CD4-positive, CD25-positive, alpha-beta regulatory T cell (primary cell): Measurements from ENCODE around the gene MED7. TPM values are rescaled to one million over a fixed set of nuclear protein-coding genes. Genes with fewer than 3 reads are reported as not detected.

Source experiments
- polyA plus RNA-seq, 4 donors: library from polyadenylated mRNA; unstranded; fragments of 300-500 nt; fragmentation: Illumina TruSeq; gene quantifications; one replicate each; pipeline ENCODE4 v1.2.3, GENCODE V29; 2021
- total RNA-seq: library from RNA; stranded (reverse); gene quantifications from one replicate; pipeline ENCODE4 v1.2.3, GENCODE V29; 2022

MED7 gene
- total and polyA plus RNA-seq, 5 donors from 2014 or later = 9.0 to 19.5 (median 15.3) TPM

Other genes with a start within 250 kb of the MED7 start
- gene TIMD4, start 179.6 kb downstream of the MED7 start, total RNA-seq = 5.1 TPM
- gene TIMD4, start 179.6 kb downstream of the MED7 start, polyA plus RNA-seq = 1 to 10 TPM in 3 of 4 donors, under 1 TPM in 1; 0.83 to 4.6 (median 3.2) TPM
- gene HAVCR1, start 83.7 kb downstream of the MED7 start, total RNA-seq = 7.9 TPM
- 1 to 10 TPM; 1.7 to 8.2 (median 3.7) TPM for gene HAVCR1, start 83.7 kb downstream of the MED7 start, polyA plus RNA-seq
- 5.0 TPM for gene HAVCR2, start 33.8 kb downstream of the MED7 start, total RNA-seq
- 1 to 10 TPM; 4.0 to 9.7 (median 7.0) TPM for gene HAVCR2, start 33.8 kb downstream of the MED7 start, polyA plus RNA-seq
- not detected for gene GARIN3, start 23.4 kb upstream of the MED7 start, total RNA-seq
- gene GARIN3, start 23.4 kb upstream of the MED7 start, polyA plus RNA-seq = not detected
- gene ITK, start 38.0 kb upstream of the MED7 start, total RNA-seq = 550 TPM
- 100 to 1,000 TPM; 146 to 222 (median 169) TPM for gene ITK, start 38.0 kb upstream of the MED7 start, polyA plus RNA-seq
- 357 TPM for gene CYFIP2, start 123.3 kb upstream of the MED7 start, total RNA-seq
- gene CYFIP2, start 123.3 kb upstream of the MED7 start, polyA plus RNA-seq = 100 to 1,000 TPM; 332 to 383 (median 360) TPM